IMR-90 (cell line): ENCODE results near the gene ZBTB4. TPM values are rescaled to one million over a fixed set of nuclear protein-coding genes. Genes with fewer than 3 reads are reported as not detected.
A peak's percentile ranks its signal among the peaks of the same experiment; 100 is the strongest.

ENCODE experiments used
- ATAC-seq: fragments of 200-7000 bp; cut with Tn5 transposase; 2 replicates; pipeline ENCODE4 v1.9.1; 2020; ENCODE audit warnings: low read depth, mild to moderate bottlenecking, moderate library complexity
- BruUV-seq: library from RNA; stranded (reverse); fragments of 400-500 nt; replicated peaks from 2 replicates; lab custom pipeline; 2021; lab: Mats Ljungman, UMichigan
- CTCF ChIA-PET: fragments of 300-600 bp; formaldehyde crosslinking; extraction: SDS; loops from one replicate; lab custom pipeline; 2021; ENCODE audit warnings: antibody characterized with exemption; lab: Yijun Ruan, JAX
- POLR2A ChIA-PET: fragments of 300-600 bp; sonication (Branson Sonifier 250); formaldehyde crosslinking; loops from one replicate; lab custom pipeline; 2022; ENCODE audit warnings: antibody characterized with exemption; ENCODE audit not compliant: unreplicated experiment; lab: Charles Lee
- DNase-seq: peaks from one replicate; pipeline ENCODE4 v3.0.0; 2013
- H2AFZ ChIP-seq: replicated peaks from 2 replicates; pipeline ENCODE3; 2013; ENCODE audit warnings: low read length, mild to moderate bottlenecking; ENCODE audit not compliant: poor library complexity
- H2AK5ac ChIP-seq: 2 replicates; pipeline ENCODE4 v1.6.1; 2013; ENCODE audit warnings: low read depth, low read length, inconsistent platforms
- H2AK9ac ChIP-seq: replicated peaks from 2 replicates; pipeline ENCODE3; 2013; ENCODE audit warnings: mild to moderate bottlenecking, low read depth, low read length, moderate library complexity; ENCODE audit not compliant: poor library complexity
- H2BK120ac ChIP-seq: 2 replicates; pipeline ENCODE4 v1.6.1; 2013; ENCODE audit warnings: low read depth, low read length, inconsistent platforms
- H2BK15ac ChIP-seq: 3 replicates; pipeline ENCODE4 v1.6.1; 2013; ENCODE audit warnings: low read depth, low read length, inconsistent platforms
- H2BK20ac ChIP-seq: 2 replicates; pipeline ENCODE4 v1.6.1; 2013; ENCODE audit warnings: low read depth, mild to moderate bottlenecking, inconsistent platforms, low read length, moderate library complexity
- H2BK5ac ChIP-seq: 2 replicates; pipeline ENCODE4 v1.6.1; 2013; ENCODE audit warnings: mild to moderate bottlenecking, low read depth, low read length, inconsistent platforms; ENCODE audit not compliant: poor library complexity, severe bottlenecking
- H3K14ac ChIP-seq: replicated peaks from 2 replicates; pipeline ENCODE4 v1.6.1; 2013; ENCODE audit warnings: low read depth, low read length, inconsistent platforms
- H3K18ac ChIP-seq: 2 replicates; pipeline ENCODE4 v1.6.1; 2013; ENCODE audit warnings: low read depth, low read length, control low read depth
- H3K23ac ChIP-seq: 2 replicates; pipeline ENCODE4 v1.6.1; 2013; ENCODE audit warnings: low read depth, low read length, inconsistent platforms
- H3K27ac ChIP-seq: 2 replicates; pipeline ENCODE4 v1.5.1; 2013; ENCODE audit warnings: mild to moderate bottlenecking, control low read depth, low read length; ENCODE audit not compliant: insufficient read depth
- H3K27me3 ChIP-seq: 2 replicates; pipeline ENCODE4 v1.6.1; 2013; ENCODE audit warnings: low read length; ENCODE audit not compliant: control insufficient read depth, insufficient read depth
- H3K36me3 ChIP-seq: 2 replicates; pipeline ENCODE4 v1.6.1; 2013; ENCODE audit warnings: low read length, mixed read lengths; ENCODE audit not compliant: control insufficient read depth, insufficient read depth
- H3K4ac ChIP-seq: 2 replicates; pipeline ENCODE4 v1.6.1; 2013; ENCODE audit warnings: low read depth, low read length, inconsistent platforms
- H3K4me1 ChIP-seq: 2 replicates; pipeline ENCODE4 v1.6.1; 2013; ENCODE audit warnings: low read length, mixed read lengths; ENCODE audit not compliant: control insufficient read depth, insufficient read depth
- H3K4me2 ChIP-seq: 2 replicates; pipeline ENCODE4 v1.6.1; 2013; ENCODE audit warnings: low read depth, mild to moderate bottlenecking, control low read depth, low read length, moderate library complexity
- H3K4me3 ChIP-seq: 2 replicates; pipeline ENCODE4 v1.5.1; 2013; ENCODE audit warnings: low read depth, mild to moderate bottlenecking, control low read depth, low read length, moderate library complexity; ENCODE audit not compliant: insufficient read depth
- H3K56ac ChIP-seq: 2 replicates; pipeline ENCODE4 v1.6.1; 2013; ENCODE audit warnings: low read length, inconsistent platforms; ENCODE audit not compliant: insufficient read depth; ENCODE audit errors: extremely low read depth
- H3K79me1 ChIP-seq, 2 experiments: 2 replicates each; pipeline ENCODE4 v1.6.1; 2013; ENCODE audit warnings: low read length in 2 of 2, inconsistent platforms in 1 of 2, low read depth in 1 of 2
- H3K9ac ChIP-seq: 2 replicates; pipeline ENCODE4 v1.6.1; 2013; ENCODE audit warnings: low read depth, low read length, control low read depth
- H3K9me1 ChIP-seq: 2 replicates; pipeline ENCODE4 v1.6.1; 2013; ENCODE audit warnings: low read length, inconsistent platforms; ENCODE audit not compliant: insufficient read depth
- H3K9me3 ChIP-seq: 2 replicates; pipeline ENCODE4 v1.6.1; 2013; ENCODE audit warnings: low read length; ENCODE audit not compliant: control insufficient read depth, insufficient read depth
- H4K20me1 ChIP-seq: 2 replicates; pipeline ENCODE4 v1.6.1; 2013; ENCODE audit warnings: low read length, inconsistent platforms; ENCODE audit not compliant: insufficient read depth
- H4K5ac ChIP-seq: 2 replicates; pipeline ENCODE4 v1.6.1; 2013; ENCODE audit warnings: mild to moderate bottlenecking, low read depth, low read length, control low read depth
- H4K8ac ChIP-seq, 2 experiments: 2 replicates each; pipeline ENCODE4 v1.6.1; 2013; ENCODE audit warnings: low read depth in 2 of 2, low read length in 2 of 2, control low read depth in 1 of 2, inconsistent platforms in 1 of 2
- H4K91ac ChIP-seq: 2 replicates; pipeline ENCODE4 v1.6.1; 2013; ENCODE audit warnings: low read depth, low read length, inconsistent platforms; ENCODE audit not compliant: insufficient read depth
- BHLHE40 ChIP-seq: fragments of 150-350 bp; IDR thresholded peaks from 2 replicates; pipeline ENCODE4 v1.6.1; 2016; ENCODE audit warnings: mild to moderate bottlenecking, low read depth, low read length
- CEBPB ChIP-seq: IDR thresholded peaks from 2 replicates; pipeline ENCODE4 v1.6.1; 2012; ENCODE audit warnings: low read depth, low read length, improper control_type of control experiment
- CHD1 ChIP-seq: IDR thresholded peaks from 2 replicates; pipeline ENCODE4 v1.6.1; 2012; ENCODE audit warnings: low read depth, low read length, improper control_type of control experiment
- ELK1 ChIP-seq: fragments of 150-350 bp; IDR thresholded peaks from 2 replicates; pipeline ENCODE4 v1.6.1; 2016; ENCODE audit warnings: low read depth, mild to moderate bottlenecking, low read length, moderate library complexity, borderline replicate concordance
- FOS ChIP-seq: fragments of 150-350 bp; IDR thresholded peaks from 2 replicates; pipeline ENCODE4 v1.6.1; 2016; ENCODE audit warnings: low read depth, low read length
- MAFK ChIP-seq: IDR thresholded peaks from 2 replicates; pipeline ENCODE4 v1.6.1; 2012; ENCODE audit warnings: low read depth, low read length, improper control_type of control experiment
- MAZ ChIP-seq: IDR thresholded peaks from 2 replicates; pipeline ENCODE4 v1.6.1; 2012; ENCODE audit warnings: low read depth, mild to moderate bottlenecking, low read length, improper control_type of control experiment, moderate library complexity, borderline replicate concordance
- MXI1 ChIP-seq: IDR thresholded peaks from 2 replicates; pipeline ENCODE4 v1.6.1; 2012; ENCODE audit warnings: low read depth, mild to moderate bottlenecking, low read length, moderate library complexity, borderline replicate concordance
- NFE2L2 ChIP-seq: fragments of 150-350 bp; IDR thresholded peaks from 2 replicates; pipeline ENCODE4 v1.6.1; 2016; ENCODE audit warnings: low read depth, mild to moderate bottlenecking, low read length
- POLR2A ChIP-seq: IDR thresholded peaks from 2 replicates; pipeline ENCODE4 v1.6.1; 2012; ENCODE audit warnings: mild to moderate bottlenecking, low read depth, low read length
- RAD21 ChIP-seq: IDR thresholded peaks from 2 replicates; pipeline ENCODE4 v1.6.1; 2012; ENCODE audit warnings: low read length, improper control_type of control experiment
- RCOR1 ChIP-seq: IDR thresholded peaks from 2 replicates; pipeline ENCODE4 v1.6.1; 2012; ENCODE audit warnings: mild to moderate bottlenecking, low read length, improper control_type of control experiment; ENCODE audit not compliant: insufficient replicate concordance
- RFX5 ChIP-seq: IDR thresholded peaks from 2 replicates; pipeline ENCODE4 v1.8.0; 2012; ENCODE audit warnings: low read depth, mild to moderate bottlenecking, low read length, moderate library complexity
- SMC3 ChIP-seq: fragments of 150-350 bp; IDR thresholded peaks from 2 replicates; pipeline ENCODE4 v1.6.1; 2016; ENCODE audit warnings: low read depth, mild to moderate bottlenecking, antibody characterized with exemption, low read length, moderate library complexity
- WGBS, 2 experiments: methylation state at CpG; one replicate each; pipeline versions ENCODE4 v1.1.5 to v1.1.7; 2013; ENCODE audit warnings: missing lambda C conversion rate in 2 of 2; ENCODE audit not compliant: insufficient read length in 1 of 2; ENCODE audit errors: extremely low coverage in 2 of 2; 5-methylcytosine and 5-hydroxymethylcytosine counted together
- dilution Hi-C: fragments of 300-500 bp; cut with HindIII; formaldehyde crosslinking; loops from one replicate; pipeline ENCODE4 v1.14.3; 2018; ENCODE audit warnings: low sequenced_read_pairs; ENCODE audit not compliant: unreplicated experiment
- in situ Hi-C: fragments of 300-500 bp; cut with MboI; formaldehyde crosslinking; loops from 3 replicates; pipeline ENCODE4 v1.14.3; 2019; ENCODE audit warnings: low sequenced_read_pairs, inconsistent platforms, mixed read lengths
- intact Hi-C: fragments of 100-400 bp; cut with micrococcal nuclease; formaldehyde crosslinking; loops from 2 replicates; pipeline ENCODE4 v1.10.0; 2022
- polyA plus RNA-seq, 3 experiments: library from polyadenylated mRNA; depleted of rRNA; stranded (reverse); fragments of >200 nt; gene quantifications; 2 replicates each; pipeline ENCODE4 v1.2.3, GENCODE V29; 2012; ENCODE audit warnings: low replicate concordance in 1 of 3
- total RNA-seq: library from RNA; depleted of rRNA; stranded (reverse); fragments of >200 nt; gene quantifications from 2 replicates; pipeline ENCODE4 v1.2.3, GENCODE V29; 2012
- TF ChIP-seq, protein P1 (sequence below): fragments of 150-350 bp; IDR thresholded peaks from 2 replicates; pipeline ENCODE4 v1.6.1; 2017; ENCODE audit warnings: mild to moderate bottlenecking, antibody characterized with exemption, low read length, low read depth
- TF ChIP-seq, protein P2 (sequence below): conservative IDR thresholded peaks from 2 replicates; pipeline ENCODE4 v1.5.1; 2012; ENCODE audit warnings: mild to moderate bottlenecking, low read depth, low read length, improper control_type of control experiment

The ZBTB4 gene
- total and polyA plus RNA-seq, 2 of the 4 experiments (the other 2 are of a cell fraction): 6.3 to 20.3 TPM

DNA sequence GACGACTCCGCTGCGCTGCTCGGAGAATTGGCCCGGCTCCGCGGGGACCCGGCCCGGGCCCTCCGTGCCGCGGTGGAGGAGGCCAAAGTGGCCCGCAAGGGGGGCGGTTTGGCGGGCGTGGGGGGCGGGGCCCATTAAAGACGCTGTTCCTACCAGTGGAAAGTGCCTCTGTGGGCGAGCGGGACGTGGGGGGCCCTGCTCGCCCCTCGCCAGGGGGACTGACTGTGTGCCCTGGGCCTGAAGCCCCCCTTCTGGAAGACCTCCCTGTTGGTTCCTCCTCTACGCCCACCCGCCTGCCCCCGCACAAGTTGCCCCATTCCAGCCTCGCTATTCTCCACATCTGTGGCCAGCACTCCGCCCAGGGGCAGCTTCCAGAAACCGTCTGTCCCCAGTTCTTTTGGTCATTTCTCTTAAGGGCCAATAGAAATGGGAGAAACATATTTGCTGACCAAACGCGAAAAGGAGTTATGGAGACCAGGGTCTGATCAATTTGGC, 42.0 kb downstream of the ZBTB4 start:
- in situ Hi-C loops: no loop called here
- peak overlapping the region; percentile 81 for H2AFZ ChIP-seq
- ATAC-seq: no peak

More for the DNA sequence above, 42.0 kb downstream of the ZBTB4 start:
- Histone ChIP-seq H2AK5ac (no peak overlapping the region), H4K20me1 (peaks cover 3% of the 10 kb centered on the region; the same call in 1 of the 2 replicates), H3K9me1 (no peaks in the 10 kb centered on the region), H3K79me1 (peaks cover 0 to 2% of the 10 kb centered on the region in 2 experiments; a peak in 1 of 4 replicates), H4K91ac (no peak overlapping the region), H3K18ac (no peak overlapping the region), H2BK15ac (no peak overlapping the region), H3K9ac (no peak overlapping the region), H3K14ac (no peak overlapping the region), H3K9me3 (no peaks in the 10 kb centered on the region), H3K27ac (no peak overlapping the region), H3K4ac (no peak overlapping the region), H3K27me3 (peaks cover 34% of the 10 kb centered on the region), H3K23ac (no peak overlapping the region), H3K4me2 (peak overlapping the region; percentile 84), H4K5ac (no peak overlapping the region), H3K56ac (no peak overlapping the region), H4K8ac (no peak overlapping the region), H2BK5ac (no peak overlapping the region), H2BK20ac (no peak overlapping the region), H2BK120ac (no peak overlapping the region), H3K36me3 (no peaks in the 10 kb centered on the region), H3K4me3 (peak overlapping the region; percentile 30), H2AK9ac (no peak overlapping the region), H3K4me1 (peaks cover 8% of the 10 kb centered on the region)
- 5% methylated on average over 8 of the region's 31 CpGs; no CpG with 5 or more reads in 1 of the 2 experiments for WGBS, 2 experiments
- TF ChIP-seq POLR2A (no peak), NFE2L2 (no peak), CEBPB (no peak), RAD21 (no peak), MAZ (no peak), RCOR1 (no peak), ELK1 (no peak), MAFK (no peak), CHD1 (no peak), FOS (no peak), BHLHE40 (no peak), SMC3 (no peak), MXI1 (no peak), RFX5 (no peak)
- TF ChIP-seq, protein P1, sequence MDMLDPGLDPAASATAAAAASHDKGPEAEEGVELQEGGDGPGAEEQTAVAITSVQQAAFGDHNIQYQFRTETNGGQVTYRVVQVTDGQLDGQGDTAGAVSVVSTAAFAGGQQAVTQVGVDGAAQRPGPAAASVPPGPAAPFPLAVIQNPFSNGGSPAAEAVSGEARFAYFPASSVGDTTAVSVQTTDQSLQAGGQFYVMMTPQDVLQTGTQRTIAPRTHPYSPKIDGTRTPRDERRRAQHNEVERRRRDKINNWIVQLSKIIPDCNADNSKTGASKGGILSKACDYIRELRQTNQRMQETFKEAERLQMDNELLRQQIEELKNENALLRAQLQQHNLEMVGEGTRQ: no peak
- TF ChIP-seq, protein P2, sequence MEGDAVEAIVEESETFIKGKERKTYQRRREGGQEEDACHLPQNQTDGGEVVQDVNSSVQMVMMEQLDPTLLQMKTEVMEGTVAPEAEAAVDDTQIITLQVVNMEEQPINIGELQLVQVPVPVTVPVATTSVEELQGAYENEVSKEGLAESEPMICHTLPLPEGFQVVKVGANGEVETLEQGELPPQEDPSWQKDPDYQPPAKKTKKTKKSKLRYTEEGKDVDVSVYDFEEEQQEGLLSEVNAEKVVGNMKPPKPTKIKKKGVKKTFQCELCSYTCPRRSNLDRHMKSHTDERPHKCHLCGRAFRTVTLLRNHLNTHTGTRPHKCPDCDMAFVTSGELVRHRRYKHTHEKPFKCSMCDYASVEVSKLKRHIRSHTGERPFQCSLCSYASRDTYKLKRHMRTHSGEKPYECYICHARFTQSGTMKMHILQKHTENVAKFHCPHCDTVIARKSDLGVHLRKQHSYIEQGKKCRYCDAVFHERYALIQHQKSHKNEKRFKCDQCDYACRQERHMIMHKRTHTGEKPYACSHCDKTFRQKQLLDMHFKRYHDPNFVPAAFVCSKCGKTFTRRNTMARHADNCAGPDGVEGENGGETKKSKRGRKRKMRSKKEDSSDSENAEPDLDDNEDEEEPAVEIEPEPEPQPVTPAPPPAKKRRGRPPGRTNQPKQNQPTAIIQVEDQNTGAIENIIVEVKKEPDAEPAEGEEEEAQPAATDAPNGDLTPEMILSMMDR: no peak
- ChIA-PET CTCF (interaction anchor here (0.6 to 1.9 kb wide), 7 partner anchors 8 to 162 kb away, joined by 3 to 12 read pairs (median 6); partner anchors contain the start of genes SENP3 and SPEM2), POLR2A (interaction anchor here (0.5 kb wide), 1 partner anchor 31 kb away, joined by 8 read pairs; no protein-coding TSS in a partner anchor)
- dilution Hi-C loops: no loop called here
- BruUV-seq: no TSS peak
- DNase-seq: no peak
- intact Hi-C loops: loop anchor here (1.0 to 5.0 kb wide), 4 partner anchors 33 to 124 kb away; partner anchors contain the start of genes KCTD11, SENP3 and TMEM256
